Ectodermal cell (in vitro differentiated cells): ENCODE data around the gene NELFB.
A peak's percentile ranks its signal among the peaks of the same experiment; 100 is the strongest.

Experiments
- H3K27ac ChIP-seq: 2 replicates; pipeline ENCODE4 v1.7.0; 2013; ENCODE audit warnings: mild to moderate bottlenecking, low read depth, low read length; ENCODE audit not compliant: insufficient read depth, poor library complexity, severe bottlenecking
- H3K27me3 ChIP-seq: 2 replicates; pipeline ENCODE4 v1.7.0; 2013; ENCODE audit warnings: mild to moderate bottlenecking, low read length; ENCODE audit not compliant: insufficient read depth, control insufficient read depth, poor library complexity, severe bottlenecking
- H3K36me3 ChIP-seq: one replicate; pipeline ENCODE4 v1.7.0; 2013; ENCODE audit warnings: low read length; ENCODE audit not compliant: control insufficient read depth, insufficient read depth
- H3K4me1 ChIP-seq: one replicate; pipeline ENCODE4 v1.7.0; 2013; ENCODE audit warnings: low read length; ENCODE audit not compliant: control insufficient read depth, insufficient read depth
- H3K4me3 ChIP-seq: 2 replicates; pipeline ENCODE4 v1.7.0; 2013; ENCODE audit warnings: low read depth, low read length, control low read depth; ENCODE audit not compliant: insufficient read depth
- H3K9me3 ChIP-seq: 2 replicates; pipeline ENCODE4 v1.7.0; 2013; ENCODE audit warnings: mild to moderate bottlenecking, low read length, moderate library complexity; ENCODE audit not compliant: control insufficient read depth
- WGBS, 2 experiments: methylation state at CpG; one replicate each; pipeline ENCODE4 v1.1.7; 2013; ENCODE audit warnings: missing lambda C conversion rate in 2 of 2; 5-methylcytosine and 5-hydroxymethylcytosine counted together

The NELFB gene

GRCh38 chr9:137278061-137278701 lies 23.1 kb downstream of the NELFB start:
- Histone ChIP-seq H3K36me3 (no peaks in the 10 kb centered on the region), H3K27ac (no peak overlapping the region), H3K9me3 (no peaks in the 10 kb centered on the region), H3K27me3 (peaks cover 19% of the 10 kb centered on the region), H3K4me3 (peak overlapping the region; percentile 31), H3K4me1 (peaks cover 25% of the 10 kb centered on the region)
- 23% methylated on average over 54 of the region's 54 CpGs for WGBS, 2 experiments

GRCh38 chr9:137278721-137279711 lies 23.9 kb downstream of the NELFB start:
- 85 to 86% methylated on average over 139 of the region's 139 CpGs for WGBS, 2 experiments
- no peak overlapping the region for H3K27ac ChIP-seq
- H3K27me3 ChIP-seq, result peaks cover 19% of the 10 kb centered on the region
- H3K36me3 ChIP-seq, result no peaks in the 10 kb centered on the region
- H3K9me3 ChIP-seq, result no peaks in the 10 kb centered on the region
- H3K4me1 ChIP-seq, result peaks cover 25% of the 10 kb centered on the region
- peak overlapping the region; percentile 31 for H3K4me3 ChIP-seq

- Histone ChIP-seq H3K4me3 (no peak overlapping the region), H3K27me3 (peaks cover 19% of the 10 kb centered on the region), H3K9me3 (no peaks in the 10 kb centered on the region), H3K27ac (no peak overlapping the region), H3K4me1 (peaks cover 25% of the 10 kb centered on the region), H3K36me3 (no peaks in the 10 kb centered on the region)
- 95% methylated on average over 41 of the region's 41 CpGs for WGBS, 2 experiments
Observed at GRCh38 chr9:137279741-137280473, 24.8 kb downstream of the NELFB start.

DNA sequence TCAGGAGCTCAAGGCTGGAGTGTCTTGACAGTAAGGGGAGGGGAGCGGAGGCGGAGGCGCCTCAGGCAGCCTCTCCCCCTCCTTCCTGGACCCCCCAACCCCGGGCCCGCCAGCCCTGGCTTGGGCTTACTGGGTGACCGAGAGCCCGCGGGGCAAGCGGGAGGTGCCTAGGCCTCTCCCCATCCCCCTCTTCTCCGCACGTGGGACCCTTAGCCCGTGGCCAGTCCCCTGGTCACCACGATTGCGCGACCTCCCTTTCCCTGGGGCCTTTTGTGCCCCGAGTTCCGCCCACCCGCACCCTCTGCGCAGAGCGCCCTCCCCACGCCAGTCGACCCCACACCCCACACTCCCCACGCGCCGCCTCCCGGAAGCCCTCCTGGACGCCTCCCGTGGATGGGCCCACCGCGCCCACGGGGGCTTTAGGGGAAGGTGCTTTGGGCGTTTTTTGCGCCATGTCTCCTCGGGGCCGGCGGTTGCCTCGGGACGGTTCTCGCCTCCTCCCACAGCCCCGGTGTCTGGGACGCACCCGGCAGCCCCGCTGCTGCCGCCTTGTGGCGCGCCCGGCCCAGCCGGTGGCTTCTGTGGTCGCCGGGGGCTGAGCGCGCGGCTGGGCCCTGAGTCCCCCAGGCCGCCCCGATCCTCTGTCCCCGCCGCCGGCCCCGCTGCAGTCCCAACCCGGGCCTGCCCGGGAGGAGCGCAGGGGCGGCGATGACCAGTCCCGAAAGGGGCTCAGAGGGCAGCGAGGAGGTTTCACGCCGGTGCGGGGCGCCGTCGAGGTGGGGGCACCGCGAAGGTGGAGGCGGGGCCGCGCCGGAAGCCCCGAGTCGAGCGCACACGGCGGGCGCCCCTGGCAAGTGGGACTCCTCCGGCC lies 25.6 kb downstream of the NELFB start:
- H3K9me3 ChIP-seq, result no peaks in the 10 kb centered on the region
- H3K27me3 ChIP-seq, result peaks cover 19% of the 10 kb centered on the region
- H3K27ac ChIP-seq, result no peak overlapping the region
- H3K36me3 ChIP-seq, result no peaks in the 10 kb centered on the region
- H3K4me3 ChIP-seq, result no peak overlapping the region
- peaks cover 22% of the 10 kb centered on the region for H3K4me1 ChIP-seq
- WGBS, 2 experiments, result 78 to 81% methylated on average over 85 of the region's 85 CpGs

DNA sequence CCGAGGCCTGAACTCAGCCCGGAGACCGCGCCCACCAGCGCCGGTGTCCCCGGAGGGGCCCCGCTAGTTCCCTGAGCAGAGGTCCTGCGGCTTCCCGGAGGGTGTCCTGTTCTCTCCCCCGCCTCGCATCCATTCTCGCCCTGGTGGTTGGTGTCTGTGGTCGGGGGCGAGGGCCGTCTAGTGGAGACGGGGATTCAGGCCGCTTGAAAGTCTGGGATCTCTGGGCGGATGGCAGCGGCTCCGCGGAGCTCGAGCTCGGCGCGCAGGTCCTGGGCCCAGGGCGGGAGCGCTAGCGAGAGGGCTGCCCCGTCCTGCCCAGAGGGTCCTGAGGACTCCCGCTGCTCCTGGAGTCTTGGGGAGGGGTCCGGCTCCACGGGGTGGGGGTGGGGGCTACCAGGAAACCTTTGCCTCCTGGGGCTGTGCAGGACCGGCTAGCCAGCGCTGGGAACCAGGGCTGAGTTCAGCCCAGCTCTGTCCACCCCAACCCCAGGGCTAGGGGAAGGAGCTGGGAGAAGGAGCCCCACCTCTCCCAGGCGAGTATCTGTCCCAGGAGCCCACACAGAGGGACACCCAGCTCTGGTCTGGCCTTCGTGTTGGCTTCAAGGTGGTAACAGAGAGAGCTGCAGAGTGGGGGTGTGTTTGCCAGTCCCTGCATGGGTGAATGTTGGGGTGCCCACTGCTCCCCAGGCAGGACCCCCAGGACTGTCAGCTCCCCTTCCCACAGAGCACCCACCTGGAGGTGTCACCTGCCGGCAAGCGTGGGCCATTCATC lies 26.4 kb downstream of the NELFB start:
- no peaks in the 10 kb centered on the region for H3K36me3 ChIP-seq
- H3K4me1 ChIP-seq, result peaks cover 14% of the 10 kb centered on the region
- H3K9me3 ChIP-seq, result no peaks in the 10 kb centered on the region
- no peak overlapping the region for H3K4me3 ChIP-seq
- H3K27ac ChIP-seq, result no peak overlapping the region
- H3K27me3 ChIP-seq, result peaks cover 19% of the 10 kb centered on the region
- 79 to 81% methylated on average over 39 of the region's 39 CpGs for WGBS, 2 experiments

- Histone ChIP-seq H3K9me3 (no peaks in the 10 kb centered on the region), H3K27me3 (no peaks in the 10 kb centered on the region), H3K36me3 (no peaks in the 10 kb centered on the region), H3K4me3 (no peak overlapping the region), H3K27ac (no peak overlapping the region), H3K4me1 (no peaks in the 10 kb centered on the region)
- 66 to 67% methylated on average over 14 of the region's 14 CpGs for WGBS, 2 experiments
Observed at GRCh38 chr9:137286975-137287383, 31.9 kb downstream of the NELFB start.

- Histone ChIP-seq H3K9me3 (no peaks in the 10 kb centered on the region), H3K27ac (no peak overlapping the region), H3K4me1 (peaks cover 15% of the 10 kb centered on the region), H3K4me3 (no peak overlapping the region), H3K36me3 (no peaks in the 10 kb centered on the region), H3K27me3 (peaks cover 40% of the 10 kb centered on the region)
- WGBS, 2 experiments, result 90 to 91% methylated on average over 15 of the region's 15 CpGs
Observed at GRCh38 chr9:137293094-137293481, 38.0 kb downstream of the NELFB start.

GRCh38 chr9:137293482-137294090 lies 38.5 kb downstream of the NELFB start:
- Histone ChIP-seq H3K36me3 (no peaks in the 10 kb centered on the region), H3K27me3 (peaks cover 44% of the 10 kb centered on the region), H3K4me1 (peaks cover 20% of the 10 kb centered on the region), H3K9me3 (no peaks in the 10 kb centered on the region), H3K4me3 (no peak overlapping the region), H3K27ac (no peak overlapping the region)
- 94% methylated on average over 28 to 29 of the region's 29 CpGs for whole genome bisulfite sequencing, 2 experiments
